Smooth muscle cell (in vitro differentiated cells): ENCODE data around the gene FAM83D. TPM values are rescaled to one million over a fixed set of nuclear protein-coding genes. Genes with fewer than 3 reads are reported as not detected.

Experiments used
- DNase-seq: peaks from one replicate; lab custom pipeline; 2025; ENCODE audit not compliant: unreplicated experiment; lab: John Stamatoyannopoulos, UW
- H2AFZ ChIP-seq: fragments of 200-600 bp; sonication (generic); 2 replicates; pipeline ENCODE4 v1.6.0; 2016; ENCODE audit warnings: antibody characterized with exemption, low read depth, mild to moderate bottlenecking
- H3F3A ChIP-seq: fragments of 200-600 bp; sonication (generic); 2 replicates; pipeline ENCODE4 v1.6.0; 2017; ENCODE audit warnings: antibody characterized with exemption, low read depth
- H3K27ac ChIP-seq: fragments of 200-600 bp; sonication (generic); 2 replicates; pipeline ENCODE4 v1.5.1; 2016; ENCODE audit warnings: low read depth, mild to moderate bottlenecking
- H3K27me3 ChIP-seq: fragments of 200-600 bp; sonication (generic); 2 replicates; pipeline ENCODE4 v1.6.1; 2016; ENCODE audit warnings: low read depth, mild to moderate bottlenecking
- H3K36me3 ChIP-seq: fragments of 200-600 bp; sonication (generic); 2 replicates; pipeline ENCODE4 v1.5.1; 2016; ENCODE audit warnings: low read depth
- H3K4me1 ChIP-seq: fragments of 200-600 bp; sonication (generic); 2 replicates; pipeline ENCODE4 v1.5.1; 2016; ENCODE audit warnings: low read depth
- H3K4me2 ChIP-seq: fragments of 200-600 bp; sonication (generic); 2 replicates; pipeline ENCODE4 v1.6.0; 2016; ENCODE audit warnings: mild to moderate bottlenecking
- H3K4me3 ChIP-seq: fragments of 200-600 bp; sonication (generic); 2 replicates; pipeline ENCODE4 v1.5.1; 2016; ENCODE audit warnings: mild to moderate bottlenecking
- H3K79me2 ChIP-seq: fragments of 200-600 bp; sonication (generic); 2 replicates; pipeline ENCODE4 v1.6.0; 2016; ENCODE audit warnings: low read depth, mild to moderate bottlenecking
- H3K9ac ChIP-seq: fragments of 200-600 bp; sonication (generic); 2 replicates; pipeline ENCODE4 v1.6.0; 2016; ENCODE audit warnings: low read depth
- H3K9me3 ChIP-seq: fragments of 200-600 bp; sonication (generic); replicated peaks from 2 replicates; pipeline ENCODE4 v1.5.1; 2016; ENCODE audit warnings: low read depth
- H4K20me1 ChIP-seq: fragments of 200-600 bp; sonication (generic); 2 replicates; pipeline ENCODE4 v1.6.0; 2016; ENCODE audit warnings: low read depth
- CTCF ChIP-seq: fragments of 200-600 bp; sonication (generic); IDR thresholded peaks from 2 replicates; pipeline ENCODE4 v1.5.1; 2017; ENCODE audit warnings: borderline replicate concordance, mild to moderate bottlenecking, antibody characterized with exemption; ENCODE audit not compliant: insufficient read depth, poor library complexity, severe bottlenecking
- WGBS: methylation state at CpG from one replicate; pipeline ENCODE4 v1.1.7; 2016; ENCODE audit warnings: low lambda C conversion rate; 5-methylcytosine and 5-hydroxymethylcytosine counted together
- polyA plus RNA-seq: library from polyadenylated mRNA; unstranded; fragments of >200 nt; fragmentation: Nextera tagmentation; extraction: Ambion mirVana; gene quantifications from 2 replicates; pipeline ENCODE4 v1.2.1, GENCODE V29; 2016
- total RNA-seq: library from RNA; depleted of rRNA; stranded (reverse); fragments of >200 nt; gene quantifications from 2 replicates; pipeline ENCODE4 v1.2.3, GENCODE V29; 2014

FAM83D gene
- total and polyA plus RNA-seq, 2 experiments from 2014 or later: 5.7 to 10.7 TPM

- no peak overlapping the region for H2AFZ ChIP-seq
- H3K36me3 ChIP-seq: no peaks in the 10 kb centered on the region
- DNase-seq: no peak
- peaks cover 4% of the 10 kb centered on the region for H4K20me1 ChIP-seq
- no peaks in the 10 kb centered on the region for H3K9me3 ChIP-seq
- peaks cover 26% of the 10 kb centered on the region for H3K79me2 ChIP-seq
- TF ChIP-seq CTCF: no peak
- H3K4me3 ChIP-seq: no peak overlapping the region
- H3K9ac ChIP-seq: no peak overlapping the region
- no peaks in the 10 kb centered on the region for H3F3A ChIP-seq
- H3K27me3 ChIP-seq: no peaks in the 10 kb centered on the region
- peaks cover 13% of the 10 kb centered on the region for H3K4me1 ChIP-seq
- no peak overlapping the region for H3K4me2 ChIP-seq
- no peak overlapping the region for H3K27ac ChIP-seq
Observed at GRCh38 chr20:38965264-38965663, 39.0 kb downstream of the FAM83D start.

- peaks cover 4% of the 10 kb centered on the region for H3K4me1 ChIP-seq
- peaks cover 22% of the 10 kb centered on the region for H3K79me2 ChIP-seq
- 98% methylated on average over 6 of the region's 6 CpGs for WGBS
- no peak for TF ChIP-seq CTCF
- DNase-seq: no peak
- no peaks in the 10 kb centered on the region for H3F3A ChIP-seq
- H3K9me3 ChIP-seq: no peaks in the 10 kb centered on the region
- H4K20me1 ChIP-seq: peaks cover 4% of the 10 kb centered on the region
- no peak overlapping the region for H3K27ac ChIP-seq
- H3K4me3 ChIP-seq: no peak overlapping the region
- no peak overlapping the region for H3K9ac ChIP-seq
- no peak overlapping the region for H3K4me2 ChIP-seq
- no peak overlapping the region for H2AFZ ChIP-seq
- H3K27me3 ChIP-seq: no peaks in the 10 kb centered on the region
- no peaks in the 10 kb centered on the region for H3K36me3 ChIP-seq
Observed at GRCh38 chr20:38968090-38968489, 41.9 kb downstream of the FAM83D start.

- H3K79me2 ChIP-seq: peaks cover 6% of the 10 kb centered on the region
- no peak for DNase-seq
- peak overlapping the region; percentile 47 for H3K27ac ChIP-seq
- H3F3A ChIP-seq: no peaks in the 10 kb centered on the region
- H3K9me3 ChIP-seq: no peaks in the 10 kb centered on the region
- no peak overlapping the region for H3K4me3 ChIP-seq
- no peak overlapping the region for H2AFZ ChIP-seq
- H3K4me1 ChIP-seq: no peaks in the 10 kb centered on the region
- no peak for TF ChIP-seq CTCF
- H4K20me1 ChIP-seq: peaks cover 4% of the 10 kb centered on the region
- H3K4me2 ChIP-seq: no peak overlapping the region
- H3K9ac ChIP-seq: no peak overlapping the region
- H3K27me3 ChIP-seq: no peaks in the 10 kb centered on the region
- WGBS: 96% methylated on average over 4 of the region's 4 CpGs
- no peaks in the 10 kb centered on the region for H3K36me3 ChIP-seq
Observed at GRCh38 chr20:38969708-38970107, 43.5 kb downstream of the FAM83D start.

- no peak for TF ChIP-seq CTCF
- peaks cover 4% of the 10 kb centered on the region for H4K20me1 ChIP-seq
- no peaks in the 10 kb centered on the region for H3K27me3 ChIP-seq
- H3K27ac ChIP-seq: peak overlapping the region; percentile 47
- H3K79me2 ChIP-seq: peaks cover under 1% of the 10 kb centered on the region
- H3K4me2 ChIP-seq: no peak overlapping the region
- no peaks in the 10 kb centered on the region for H3K9me3 ChIP-seq
- no peaks in the 10 kb centered on the region for H3K4me1 ChIP-seq
- H3K9ac ChIP-seq: no peak overlapping the region
- H3F3A ChIP-seq: no peaks in the 10 kb centered on the region
- H3K36me3 ChIP-seq: no peaks in the 10 kb centered on the region
- H3K4me3 ChIP-seq: no peak overlapping the region
- H2AFZ ChIP-seq: no peak overlapping the region
- WGBS: 61% methylated on average over 1 of the region's 1 CpG
- DNase-seq: no peak
Observed at GRCh38 chr20:38970302-38970701, 44.1 kb downstream of the FAM83D start.
